Stimulated activated CD4-positive, alpha-beta T cell treated with anti-CD3 and anti-CD28 coated beads, TNF-alpha, amount 100 ng/mL, for 1 hour (primary cell): ENCODE measurements around the gene THEMIS2.
"Not testable (repeated sequence)": the region's sequence is repeated elsewhere in the genome, so short reads cannot be mapped to it uniquely, and the experiment has no call there.

Source experiments
- DNase-seq, 3 donors: peaks; one replicate each; pipeline ENCODE4 v3.0.0-alpha.2; 2020; ENCODE audit warnings: low read depth in 3 of 3, low spot score in 1 of 3

THEMIS2 gene

GRCh38 chr1:27872059-27872801 lies at the start of gene THEMIS2:
THEMIS2 (plus strand) TSS chr1:27872544; CDS start chr1:27872572, 28 bp downstream.
- peak in 2 of 3 donors; percentile 60 to 80 for DNase-seq

GRCh38 chr1:27823784-27824183 lies 48.6 kb upstream of the THEMIS2 start:
- no peak for DNase-seq

- DNase-seq = no peak
These were observed 47.9 kb upstream of the THEMIS2 start for GRCh38 chr1:27824411-27824810.

GRCh38 chr1:27829339-27829960 lies 42.9 kb upstream of the THEMIS2 start:
- not testable (repeated sequence) for DNase-seq

- DNase-seq = peak; percentile 69 to 80 (median 69)
These were observed 41.5 kb upstream of the THEMIS2 start, which contains the start of gene PPP1R8 for GRCh38 chr1:27830621-27831440. PPP1R8 (plus strand) TSS chr1:27830782; CDS start chr1:27830836, 54 bp downstream.

- no peak for DNase-seq
These were observed 40.6 kb upstream of the THEMIS2 start for GRCh38 chr1:27831568-27832410.

- no peak for DNase-seq
These were observed 39.6 kb upstream of the THEMIS2 start for GRCh38 chr1:27832762-27833161.

GRCh38 chr1:27833470-27833869 lies 38.9 kb upstream of the THEMIS2 start:
- DNase-seq = no peak

- DNase-seq = no peak
These were observed 37.3 kb upstream of the THEMIS2 start for GRCh38 chr1:27835046-27835445.

GRCh38 chr1:27835501-27835900 lies 36.8 kb upstream of the THEMIS2 start:
- DNase-seq = no peak

GRCh38 chr1:27849951-27850350 lies 22.4 kb upstream of the THEMIS2 start:
- DNase-seq = no peak

- DNase-seq = no peak
These were observed 17.3 kb upstream of the THEMIS2 start for GRCh38 chr1:27855085-27855484.

- no peak for DNase-seq
These were observed 15.6 kb upstream of the THEMIS2 start for GRCh38 chr1:27856561-27857343.

- DNase-seq = not testable (repeated sequence)
These were observed 14.8 kb upstream of the THEMIS2 start for GRCh38 chr1:27857552-27857951.

- peak; percentile 64 to 86 (median 69) for DNase-seq
These were observed 14.0 kb upstream of the THEMIS2 start for GRCh38 chr1:27858072-27858948.

- no peak for DNase-seq
These were observed 13.3 kb upstream of the THEMIS2 start for GRCh38 chr1:27858949-27859576.

- no peak for DNase-seq
These were observed 10.9 kb upstream of the THEMIS2 start for GRCh38 chr1:27861436-27861835.

GRCh38 chr1:27862004-27862403 lies 10.3 kb upstream of the THEMIS2 start:
- DNase-seq = no peak
